B cell (primary cell): ENCODE results near the gene PACRG. TPM values are rescaled to one million over a fixed set of nuclear protein-coding genes. Genes with fewer than 3 reads are reported as not detected.

Experiments
- ATAC-seq: fragments of 200-7000 bp; cut with Tn5 transposase; one replicate; pipeline ENCODE4 v1.10.0; 2021; ENCODE audit warnings: low read depth, mild to moderate bottlenecking, moderate number of reproducible peaks, moderate library complexity
- CTCF ChIA-PET: fragments of 350-600 bp; sonication (Branson Sonifier 250); formaldehyde crosslinking; loops from one replicate; lab custom pipeline; 2021; ENCODE audit warnings: antibody characterized with exemption, inconsistent platforms; lab: Charles Lee
- POLR2A ChIA-PET: fragments of 350-600 bp; sonication (Branson Sonifier 250); formaldehyde crosslinking; loops from one replicate; lab custom pipeline; 2021; ENCODE audit warnings: antibody characterized with exemption; lab: Charles Lee
- DNase-seq: peaks from one replicate; pipeline ENCODE4 v3.0.0; 2013
- H2AFZ ChIP-seq: 2 replicates; pipeline ENCODE4 v1.6.1; 2012; ENCODE audit warnings: mild to moderate bottlenecking, low read depth, low read length; ENCODE audit not compliant: insufficient read depth, poor library complexity, severe bottlenecking
- H3K27ac ChIP-seq, 2 donors: 1 replicate in 1 of 2; 2 replicates in 1 of 2; pipeline ENCODE4 v1.5.1; 2012 to 2013; ENCODE audit warnings: low read length in 2 of 2, mild to moderate bottlenecking in 2 of 2, moderate library complexity in 1 of 2
- H3K27me3 ChIP-seq, 4 experiments: fragments of 200-600 bp in 1 of 4; sonication (generic) in 1 of 4; replicated peaks in 1 of 4; 1 replicate in 2 of 4; 2 replicates in 2 of 4; pipeline versions ENCODE4 v1.6.1 to v1.7.0; 2013 to 2016; ENCODE audit warnings: low read length in 3 of 4, mild to moderate bottlenecking in 2 of 4, mixed read lengths in 1 of 4, moderate library complexity in 1 of 4; ENCODE audit not compliant: insufficient read depth in 4 of 4, control insufficient read depth in 3 of 4; ENCODE audit errors: control extremely low read depth in 1 of 4
- H3K36me3 ChIP-seq, 2 experiments: replicated peaks in 1 of 2; 1 replicate in 1 of 2; 2 replicates in 1 of 2; pipeline versions ENCODE4 v1.6.1 to v1.7.1; 2013; ENCODE audit warnings: low read length in 1 of 2; ENCODE audit not compliant: insufficient read depth in 2 of 2, control insufficient read depth in 1 of 2; ENCODE audit errors: control extremely low read depth in 1 of 2, extremely low read depth in 1 of 2
- H3K4me1 ChIP-seq, 2 donors: fragments of 200-600 bp in 1 of 2; sonication (generic) in 1 of 2; 1 replicate in 1 of 2; 2 replicates in 1 of 2; pipeline versions ENCODE4 v1.5.1 to v1.6.1; 2013 to 2017; ENCODE audit warnings: low read length in 2 of 2; ENCODE audit not compliant: control insufficient read depth in 2 of 2, insufficient read depth in 2 of 2
- H3K4me2 ChIP-seq: replicated peaks from 2 replicates; pipeline ENCODE3; 2012; ENCODE audit warnings: mild to moderate bottlenecking, low read depth, low read length; ENCODE audit not compliant: poor library complexity, severe bottlenecking
- H3K4me3 ChIP-seq, 5 experiments: fragments of 200-600 bp in 1 of 5; sonication (generic) in 1 of 5; 1 replicate in 3 of 5; 2 replicates in 2 of 5; pipeline versions ENCODE4 v1.5.1 to v1.7.0; 2011 to 2016; ENCODE audit warnings: low read length in 4 of 5, mild to moderate bottlenecking in 4 of 5, low read depth in 2 of 5, control low read depth in 1 of 5, moderate library complexity in 1 of 5; ENCODE audit not compliant: insufficient read depth in 1 of 5; ENCODE audit errors: control extremely low read depth in 1 of 5, extremely low read depth in 1 of 5
- H3K79me2 ChIP-seq: fragments of 200-600 bp; sonication (generic); one replicate; pipeline ENCODE4 v1.6.0; 2016; ENCODE audit warnings: low read length; ENCODE audit not compliant: control insufficient read depth, insufficient read depth
- H3K9ac ChIP-seq: fragments of 200-600 bp; sonication (generic); 2 replicates; pipeline ENCODE4 v1.6.1; 2017; ENCODE audit warnings: mild to moderate bottlenecking, low read length, moderate library complexity
- H3K9me3 ChIP-seq, 3 donors: one replicate each; pipeline versions ENCODE4 v1.6.1 to v1.7.1; 2013; ENCODE audit warnings: low read length in 2 of 3; ENCODE audit not compliant: control insufficient read depth in 2 of 3, insufficient read depth in 1 of 3; ENCODE audit errors: control extremely low read depth in 1 of 3
- H4K20me1 ChIP-seq: 2 replicates; pipeline ENCODE4 v1.6.0; 2012; ENCODE audit warnings: mild to moderate bottlenecking, low read length; ENCODE audit not compliant: insufficient read depth, control insufficient read depth, poor library complexity, severe bottlenecking
- H3K27ac Mint-ChIP-seq: one replicate; pipeline ENCODE4 v1.8.0; 2021; ENCODE audit warnings: mixed read lengths
- H3K27me3 Mint-ChIP-seq: one replicate; pipeline ENCODE4 v1.8.0; 2021; ENCODE audit warnings: mixed read lengths
- H3K4me1 Mint-ChIP-seq: one replicate; pipeline ENCODE4 v1.8.0; 2021; ENCODE audit warnings: mixed read lengths
- H3K4me3 Mint-ChIP-seq: one replicate; pipeline ENCODE4 v1.8.0; 2021; ENCODE audit warnings: mixed read lengths
- H3K9me3 Mint-ChIP-seq: one replicate; pipeline ENCODE4 v1.8.0; 2022; ENCODE audit warnings: mixed read lengths; ENCODE audit not compliant: insufficient read depth
- CTCF ChIP-seq: fragments of 200-600 bp; IDR thresholded peaks from one replicate; pipeline ENCODE4 v1.8.0; 2022; ENCODE audit warnings: antibody characterized with exemption, mild to moderate bottlenecking
- EZH2 ChIP-seq: IDR thresholded peaks from 2 replicates; pipeline ENCODE4 v1.6.1; 2012; ENCODE audit warnings: borderline replicate concordance, low read depth, mild to moderate bottlenecking, moderate library complexity, low read length; ENCODE audit not compliant: insufficient read depth, poor library complexity, severe bottlenecking
- WGBS: methylation state at CpG from one replicate; pipeline ENCODE4 v1.1.5; 2013; ENCODE audit warnings: missing lambda C conversion rate; ENCODE audit not compliant: insufficient coverage; 5-methylcytosine and 5-hydroxymethylcytosine counted together
- intact Hi-C: fragments of 100-400 bp; cut with micrococcal nuclease; formaldehyde crosslinking; loops from one replicate; pipeline ENCODE4 v1.10.0; 2022
- polyA plus RNA-seq: library from polyadenylated mRNA; depleted of rRNA; stranded (reverse); fragments of >200 nt; gene quantifications from 2 replicates; pipeline ENCODE4 v1.2.3, GENCODE V29; 2012
- total RNA-seq, 2 donors: library from RNA; stranded (reverse); fragments of 120-200 nt in 1 of 2; gene quantifications; 1 replicate in 1 of 2; 2 replicates in 1 of 2; pipeline versions ENCODE4 v1.2.3 to v1.2.4, GENCODE V29; 2013 to 2022

PACRG gene
- total and polyA plus RNA-seq, 2 donors (not counting 1 experiment from before 2014, with no cell fraction given), result not detected

- no peak overlapping the region for H3K9ac ChIP-seq
- H2AFZ ChIP-seq, result no peak overlapping the region
- H3K4me2 ChIP-seq, result no peak overlapping the region
- H3K27me3 ChIP-seq, result no peaks in the 10 kb centered on the region
- H3K27ac ChIP-seq, result no peak overlapping the region
- peaks cover 5% of the 10 kb centered on the region for H3K9me3 Mint-ChIP-seq
- no peaks in the 10 kb centered on the region for H3K36me3 ChIP-seq
- TF ChIP-seq EZH2 (no peak), CTCF (no peak)
- peaks cover 0 to 16% (median 2%) of the 10 kb centered on the region in 3 donors for H3K9me3 ChIP-seq
- H3K27ac Mint-ChIP-seq, result no peak overlapping the region
- no peak overlapping the region for H3K4me3 Mint-ChIP-seq
- POLR2A ChIA-PET, result no interaction called here
- H3K4me1 Mint-ChIP-seq, result no peaks in the 10 kb centered on the region
- no peaks in the 10 kb centered on the region for H4K20me1 ChIP-seq
- H3K27me3 Mint-ChIP-seq, result no peaks in the 10 kb centered on the region
- DNase-seq (no peak), ATAC-seq (no peak)
- H3K4me1 ChIP-seq, result no peaks in the 10 kb centered on the region
- intact Hi-C loops, result no loop called here
- H3K79me2 ChIP-seq, result no peaks in the 10 kb centered on the region
- no peak overlapping the region for H3K4me3 ChIP-seq
- WGBS, result no CpG with 5 or more reads among the region's 3 CpGs
- CTCF ChIA-PET, result no interaction called here
Observed at GRCh38 chr6:163019926-163020325, 292.2 kb downstream of the PACRG start.

DNA sequence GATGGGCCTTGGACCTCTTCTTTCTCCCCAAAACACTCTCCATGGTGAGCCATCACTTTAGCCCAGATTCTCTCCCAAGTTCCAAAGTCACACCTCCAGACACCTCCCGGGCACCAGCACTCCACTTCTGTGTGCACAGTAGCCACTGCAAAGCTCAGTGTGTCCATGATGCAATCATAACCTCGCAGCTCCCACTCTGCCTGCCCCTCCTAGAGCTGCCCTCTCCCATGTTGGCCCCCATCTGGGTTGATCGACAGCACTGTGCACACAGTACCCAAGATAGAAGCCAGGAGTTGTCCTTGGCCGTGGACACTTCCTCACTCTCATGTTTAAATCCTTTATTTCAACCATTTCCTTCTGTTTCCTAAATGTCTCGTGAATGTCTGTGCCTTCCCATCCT lies 293.3 kb downstream of the PACRG start:
- Histone ChIP-seq H3K79me2 (no peaks in the 10 kb centered on the region), H3K27me3 (no peaks in the 10 kb centered on the region), H3K36me3 (no peaks in the 10 kb centered on the region), H3K27ac (no peak overlapping the region), H3K4me3 (no peak overlapping the region), H2AFZ (no peak overlapping the region), H3K9ac (no peak overlapping the region), H3K9me3 (peaks cover 0 to 16% (median 2%) of the 10 kb centered on the region in 3 donors), H3K4me1 (no peaks in the 10 kb centered on the region), H4K20me1 (no peaks in the 10 kb centered on the region), H3K4me2 (no peak overlapping the region)
- WGBS, result 73% methylated on average over 5 of the region's 5 CpGs
- no peak overlapping the region for H3K4me3 Mint-ChIP-seq
- DNase-seq, result no peak
- intact Hi-C loops, result no loop called here
- peaks cover 5% of the 10 kb centered on the region for H3K9me3 Mint-ChIP-seq
- POLR2A ChIA-PET, result no interaction called here
- no peak overlapping the region for H3K27ac Mint-ChIP-seq
- CTCF ChIA-PET, result no interaction called here
- no peak for ATAC-seq
- H3K4me1 Mint-ChIP-seq, result no peaks in the 10 kb centered on the region
- TF ChIP-seq CTCF (no peak), EZH2 (no peak)
- H3K27me3 Mint-ChIP-seq, result no peaks in the 10 kb centered on the region
